Stimulated activated CD4-positive, alpha-beta T cell treated with anti-CD3 and anti-CD28 coated beads, Interleukin-15, amount 100 ng/mL, for 24 hours (primary cell): ENCODE data around the gene ZFP36L2.
"Not testable (repeated sequence)": the region's sequence is repeated elsewhere in the genome, so short reads cannot be mapped to it uniquely, and the experiment has no call there.

Experiments used
- DNase-seq: peaks from one replicate; pipeline ENCODE4 v3.0.0-alpha.2; 2020

The ZFP36L2 gene

DNA sequence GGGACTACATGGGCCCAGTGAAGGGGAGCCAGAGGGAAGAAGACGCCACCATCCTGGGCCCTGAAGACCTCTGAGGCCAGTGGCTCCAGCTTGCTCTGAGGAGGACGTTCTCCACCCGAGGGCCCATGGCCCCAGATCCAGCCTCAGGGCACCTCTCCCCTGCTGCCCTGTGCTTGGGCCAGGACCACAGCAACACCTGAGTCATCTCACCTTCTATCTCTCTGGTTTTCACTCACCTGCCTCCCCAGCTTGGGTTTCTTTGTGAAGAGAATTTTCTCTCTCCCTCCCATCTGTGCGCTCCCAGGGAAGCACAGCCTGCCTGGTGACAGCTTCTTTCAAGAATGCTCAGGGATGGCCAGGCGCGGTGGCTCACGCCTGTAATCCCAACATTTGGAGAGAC lies 19.8 kb downstream of the ZFP36L2 start:
- DNase-seq = no peak

DNA sequence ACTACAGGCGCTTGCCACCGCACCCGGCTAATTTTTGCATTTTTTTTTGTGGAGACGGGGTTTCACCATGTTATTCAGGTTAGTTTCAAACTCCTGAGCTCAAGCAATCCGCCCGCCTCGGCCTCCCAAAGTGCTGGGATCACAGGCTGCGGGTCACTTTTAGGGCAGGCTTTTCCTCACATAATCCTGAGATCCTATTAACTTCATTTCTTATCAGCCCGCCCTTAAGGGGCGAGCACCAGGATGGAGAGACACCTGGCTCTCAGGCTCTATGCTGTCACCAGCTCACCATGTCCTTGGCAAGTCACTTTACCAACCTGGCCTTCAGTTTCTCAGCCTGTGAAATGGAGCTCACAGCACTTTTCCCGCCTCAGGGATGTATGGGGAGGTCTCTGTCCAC lies 23.0 kb downstream of the ZFP36L2 start:
- no peak for DNase-seq

GRCh38 chr2:43202289-43202688 lies 24.1 kb downstream of the ZFP36L2 start:
- no peak for DNase-seq

DNA sequence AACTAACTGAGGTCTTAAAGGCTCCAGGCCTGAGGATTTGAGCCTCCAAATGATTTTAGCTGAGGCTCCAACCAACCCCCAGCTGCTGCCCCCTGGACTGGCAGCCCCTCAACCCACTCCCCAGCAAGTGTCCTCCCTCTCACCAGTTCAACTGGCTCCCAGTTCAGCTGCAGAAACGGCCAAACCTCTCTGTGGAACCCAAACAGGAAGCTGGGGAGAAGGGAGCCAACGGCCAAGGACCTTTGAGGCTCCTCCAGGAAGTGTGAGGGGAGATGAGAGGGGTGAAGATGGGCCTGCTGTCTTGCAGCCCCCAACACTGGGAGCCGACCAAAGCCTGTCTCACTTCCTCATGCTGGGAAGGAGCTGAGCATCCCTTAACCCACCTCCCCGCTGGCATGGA lies 24.9 kb downstream of the ZFP36L2 start:
- no peak for DNase-seq

- DNase-seq = no peak
These were observed 25.4 kb downstream of the ZFP36L2 start for GRCh38 chr2:43201016-43201415.

GRCh38 chr2:43199492-43200488 lies 26.6 kb downstream of the ZFP36L2 start:
- no peak for DNase-seq

DNA sequence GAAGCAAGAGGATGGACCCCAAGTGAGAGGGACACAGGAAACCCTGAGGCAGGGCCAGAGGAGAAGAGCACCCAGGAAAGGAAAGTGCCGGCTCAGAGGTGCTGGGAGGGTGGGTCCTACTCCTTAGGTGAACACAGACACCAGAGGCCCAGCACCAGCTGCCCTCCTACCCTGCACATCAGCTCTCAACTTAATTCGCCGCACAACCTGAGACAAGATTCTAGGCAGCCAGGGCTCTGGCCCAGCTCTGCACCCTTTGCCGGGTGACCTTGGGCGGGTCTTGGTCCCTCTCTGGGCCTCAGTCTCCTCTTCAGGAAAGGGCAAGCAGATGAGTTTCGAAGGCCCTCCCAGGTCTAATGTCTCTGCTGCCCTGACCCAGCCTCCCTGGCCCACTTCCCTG lies 28.1 kb downstream of the ZFP36L2 start:
- no peak for DNase-seq

GRCh38 chr2:43197588-43197896 lies 28.9 kb downstream of the ZFP36L2 start:
- DNase-seq = no peak

DNA sequence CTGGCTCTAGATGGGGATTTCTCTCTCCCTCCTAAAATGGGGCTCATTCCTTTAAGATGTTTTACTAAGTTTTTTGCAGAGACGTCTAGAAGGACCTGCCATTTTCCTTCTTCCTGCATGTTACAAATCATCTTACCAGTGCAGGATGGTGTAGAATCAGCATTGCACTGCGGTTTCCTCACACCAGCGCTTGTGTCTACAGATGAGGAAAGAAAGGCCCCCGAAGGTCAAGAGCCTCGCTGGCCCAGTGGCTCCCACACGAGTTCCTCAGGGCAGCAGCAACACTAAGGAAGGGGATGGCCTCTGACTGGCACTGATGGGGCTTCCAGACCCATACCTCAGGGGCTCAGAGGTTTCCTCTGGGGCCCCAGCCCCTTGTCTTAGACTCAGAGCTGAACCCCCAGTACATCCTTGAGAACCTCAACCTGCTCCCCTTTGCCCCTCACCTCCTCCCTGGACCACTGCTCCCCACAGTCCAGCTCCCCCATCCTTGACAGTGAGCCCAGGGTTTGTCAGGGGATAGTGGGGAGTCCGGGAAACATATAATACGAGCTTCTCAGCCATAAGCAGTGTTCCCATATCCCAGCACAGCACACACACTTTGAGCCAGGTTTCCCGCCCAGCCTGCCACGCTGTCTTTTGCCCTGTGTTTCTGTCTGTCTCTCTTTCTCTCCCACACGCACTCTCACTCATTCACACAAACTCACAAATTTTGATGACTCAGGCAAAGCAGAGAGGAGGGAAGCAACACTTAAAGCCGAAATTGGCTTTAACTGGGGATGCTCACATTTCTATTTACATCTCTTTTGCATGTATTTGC lies 29.4 kb downstream of the ZFP36L2 start:
- peak; percentile 36 for DNase-seq

DNA sequence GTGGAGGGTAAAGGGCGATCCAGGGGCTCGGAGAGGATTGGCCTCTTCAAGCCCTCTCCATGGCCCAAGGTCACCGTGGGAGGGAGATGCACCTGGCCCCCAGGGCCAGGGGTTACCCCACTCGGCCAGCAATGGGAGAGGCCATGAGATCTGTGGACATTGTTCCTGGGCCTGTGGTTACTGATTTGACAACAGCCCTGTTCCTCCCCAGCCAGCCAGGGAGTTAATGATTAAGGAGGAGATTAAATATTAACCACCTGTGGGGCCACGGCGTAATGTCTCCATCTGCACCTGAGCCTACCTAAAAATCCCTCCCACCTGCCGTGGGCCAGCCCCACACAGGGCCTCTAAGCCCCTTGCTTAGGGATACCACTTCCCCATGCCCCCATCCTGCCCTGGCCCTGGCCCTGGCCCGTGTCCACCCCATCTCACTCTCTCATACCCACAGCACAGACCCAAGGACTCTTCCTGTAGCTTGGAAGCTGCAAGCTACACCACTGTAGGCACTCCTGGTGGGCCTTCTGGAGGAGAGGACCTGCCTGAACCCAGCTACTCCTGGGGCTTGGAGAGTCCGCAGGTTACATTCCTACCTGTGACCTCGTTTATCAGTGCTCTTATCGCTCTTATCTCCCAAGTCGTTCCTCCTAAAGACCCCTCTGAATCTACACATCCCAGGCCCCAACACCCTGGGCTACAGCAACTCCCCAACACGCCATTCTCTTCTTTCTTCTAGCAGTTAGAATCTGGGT lies 32.1 kb downstream of the ZFP36L2 start:
- no peak for DNase-seq

- DNase-seq = no peak
These were observed 32.7 kb downstream of the ZFP36L2 start for GRCh38 chr2:43193652-43194120.

DNA sequence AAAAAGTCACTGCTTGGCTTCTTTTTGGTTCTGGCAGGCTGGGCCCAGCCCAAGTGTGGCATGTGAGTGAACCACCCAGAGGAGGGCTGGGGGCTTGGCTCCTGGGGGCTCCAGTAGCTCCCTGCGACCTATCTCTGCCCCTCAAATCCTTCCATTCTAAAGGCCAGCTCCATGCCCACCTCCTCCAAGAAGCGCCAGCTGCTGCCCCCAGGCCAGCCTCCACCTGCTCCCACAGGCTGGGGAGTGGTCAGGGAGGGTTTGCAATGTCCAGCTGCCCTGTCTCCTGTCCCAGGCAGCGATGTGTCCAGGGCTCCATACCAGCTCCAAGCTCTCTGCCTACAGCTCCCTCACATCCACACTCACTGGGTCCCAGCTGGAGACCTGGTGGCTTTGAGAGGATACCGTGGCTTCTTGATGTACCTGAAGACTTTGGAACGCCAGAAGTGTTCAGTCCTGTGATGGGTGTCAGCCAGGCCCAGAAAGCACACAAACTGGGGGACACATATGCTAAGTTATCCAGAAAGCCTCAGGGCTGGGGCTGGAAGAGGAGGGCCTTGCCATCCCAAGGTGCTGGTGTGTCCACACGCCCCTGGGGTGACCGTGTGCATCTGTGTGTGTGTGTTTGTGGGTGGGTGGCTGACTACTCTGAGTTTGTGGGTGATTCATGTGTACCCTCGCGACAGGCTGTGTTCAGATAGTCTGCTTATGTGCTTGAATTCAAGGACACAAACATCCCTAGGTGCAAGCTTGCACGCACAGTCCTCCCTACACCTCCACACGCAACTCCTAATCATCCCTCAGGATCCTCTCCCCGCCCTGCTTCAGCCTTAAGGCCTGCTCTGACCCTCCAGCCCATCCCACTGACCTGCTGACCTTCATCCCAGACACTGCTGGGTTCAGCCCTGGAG lies 33.4 kb downstream of the ZFP36L2 start:
- DNase-seq = peak; percentile 37

GRCh38 chr2:43191947-43192516 lies 34.4 kb downstream of the ZFP36L2 start:
- DNase-seq = peak; percentile 52

DNA sequence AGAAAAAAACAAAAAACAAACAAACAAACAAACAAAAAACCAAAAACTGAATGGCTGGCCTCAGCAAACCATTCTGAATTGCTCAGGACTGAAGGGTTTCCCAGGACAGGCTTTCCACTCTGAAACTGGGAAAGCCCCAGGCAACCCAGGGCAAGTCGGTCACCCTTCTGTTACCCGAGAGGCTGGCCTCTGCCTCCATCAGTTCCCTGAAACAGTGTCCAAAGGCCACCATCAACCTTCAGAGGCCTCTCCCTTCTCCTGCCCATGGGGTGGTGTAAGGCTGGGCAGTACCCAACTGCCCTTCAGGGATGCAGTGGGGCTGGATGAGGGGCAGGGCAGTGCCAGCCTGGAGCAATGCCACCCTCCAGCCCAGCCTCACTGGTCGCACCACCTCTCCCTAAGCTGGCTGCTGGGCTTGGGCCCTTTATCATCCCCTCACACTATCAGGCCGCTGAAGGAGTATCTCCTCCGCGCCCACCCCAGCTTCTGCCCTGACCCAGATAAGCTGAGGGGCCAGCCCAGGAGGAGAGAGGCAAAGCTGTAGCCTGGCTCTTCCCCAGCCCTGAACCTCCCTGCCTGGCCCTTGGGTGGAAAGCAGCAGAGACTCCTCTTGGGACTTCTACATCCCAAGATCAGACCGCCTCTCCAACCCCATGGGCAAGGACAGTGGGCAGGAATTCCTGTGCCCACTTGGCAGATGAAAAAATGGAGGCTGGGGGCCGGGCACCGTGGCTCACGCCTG lies 35.9 kb downstream of the ZFP36L2 start:
- no peak for DNase-seq

DNA sequence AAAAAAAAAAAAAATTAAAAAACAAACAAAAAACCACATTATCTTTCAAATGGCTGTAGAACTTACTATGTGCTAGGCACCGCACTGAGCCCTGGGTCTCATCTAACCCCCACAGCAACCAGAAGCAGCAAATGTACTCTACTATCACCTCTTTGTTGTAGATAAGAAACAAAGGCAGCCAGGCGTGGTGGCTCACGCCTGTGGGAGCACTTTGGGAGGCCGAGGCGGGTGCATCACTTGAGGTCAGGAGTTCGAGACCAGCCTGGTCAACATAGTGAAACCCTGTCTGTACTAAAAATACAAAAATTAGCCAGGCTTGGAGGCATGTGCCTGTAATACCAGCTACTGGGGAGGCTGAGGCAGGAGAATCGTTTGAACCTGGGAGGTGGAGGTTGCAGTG lies 36.5 kb downstream of the ZFP36L2 start:
- DNase-seq = not testable (repeated sequence)

- no peak for DNase-seq
These were observed 37.6 kb downstream of the ZFP36L2 start for GRCh38 chr2:43188561-43189386.

DNA sequence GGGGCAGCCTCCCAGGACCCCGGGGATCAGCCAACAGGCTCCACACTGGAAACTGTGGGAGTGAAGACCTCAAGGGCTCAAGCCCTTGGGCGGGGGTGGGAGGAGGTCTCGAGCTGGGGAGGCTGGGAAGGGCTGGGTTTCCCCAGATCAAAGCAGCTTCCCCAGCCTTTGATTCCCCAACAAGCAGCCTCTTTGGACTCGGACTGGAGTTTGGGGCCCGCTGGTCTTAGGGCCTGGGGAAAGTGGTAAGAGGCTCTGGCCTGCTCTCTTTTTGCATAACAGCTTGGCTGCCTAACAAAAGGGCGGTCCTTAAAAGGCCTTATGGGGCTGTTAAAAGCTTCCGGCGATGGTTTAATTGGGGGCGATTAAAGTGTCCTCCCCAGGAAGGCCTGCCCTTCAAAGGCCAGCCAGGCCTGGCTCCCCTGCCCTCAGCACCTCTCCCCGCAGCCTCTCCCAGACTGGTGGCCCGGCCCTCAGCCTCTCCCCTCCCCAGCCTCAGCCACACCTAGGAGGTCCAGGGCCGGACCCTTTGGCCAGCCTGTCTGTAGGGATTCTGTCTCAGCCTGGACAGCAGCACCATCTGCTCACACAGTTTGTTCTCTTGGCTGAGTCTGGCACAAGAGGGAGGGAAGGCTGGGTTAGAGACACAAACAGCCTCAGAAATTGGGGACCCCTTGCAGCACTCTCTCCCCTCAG lies 39.6 kb downstream of the ZFP36L2 start:
- DNase-seq = no peak

- no peak for DNase-seq
These were observed 40.1 kb downstream of the ZFP36L2 start for GRCh38 chr2:43186321-43186678.

- no peak for DNase-seq
These were observed 41.3 kb downstream of the ZFP36L2 start for GRCh38 chr2:43185146-43185545.
